HepG2 (cell line): ENCODE data around the gene ZNHIT1. TPM values are rescaled to one million over a fixed set of nuclear protein-coding genes. Genes with fewer than 3 reads are reported as not detected.

Experiments used
- ATAC-seq: fragments of 200-7000 bp; cut with Tn5 transposase; 3 replicates; pipeline ENCODE4 v1.9.1; 2020; ENCODE audit warnings: mild to moderate bottlenecking, moderate library complexity
- BruUV-seq: library from RNA; stranded (reverse); fragments of 400-500 nt; replicated peaks from 2 replicates; lab custom pipeline; 2021; lab: Mats Ljungman, UMichigan
- CTCF ChIA-PET: fragments of 300-600 bp; formaldehyde crosslinking; extraction: SDS; loops from one replicate; lab custom pipeline; 2021; ENCODE audit warnings: low total read pairs, inconsistent platforms, low intra/inter-chr PET ratio; lab: Yijun Ruan, JAX
- POLR2A ChIA-PET: fragments of 350-600 bp; sonication (Branson Sonifier 250); formaldehyde crosslinking; loops from one replicate; lab custom pipeline; 2020; ENCODE audit warnings: antibody characterized with exemption, inconsistent platforms; lab: Yijun Ruan, JAX
- DNase-seq: peaks from one replicate; pipeline ENCODE4 v3.0.0-alpha.2; 2015; ENCODE audit warnings: low spot score
- FAIRE-seq: peaks from 3 replicates; lab custom pipeline; 2011; peaks lifted over from hg19 to GRCh38; lab: Jason Lieb, UNC
- H2AFZ ChIP-seq: one replicate; pipeline ENCODE4 v1.6.1; 2011; ENCODE audit warnings: low read length, inconsistent platforms
- H3K27ac ChIP-seq: fragments of 300-600 bp; 3 replicates; pipeline ENCODE4 v1.8.0; 2011; ENCODE audit warnings: mixed run types, mild to moderate bottlenecking, mixed read lengths, low read length, inconsistent platforms; ENCODE audit not compliant: insufficient read depth; ENCODE audit errors: extremely low read length
- H3K27me3 ChIP-seq, 2 experiments: fragments of 200-600 bp in 1 of 2; 2 replicates in 1 of 2; 3 replicates in 1 of 2; pipeline versions ENCODE4 v1.6.0 to v1.8.0; 2011; ENCODE audit warnings: low read length in 2 of 2, mild to moderate bottlenecking in 2 of 2, moderate library complexity in 2 of 2, inconsistent platforms in 1 of 2; ENCODE audit not compliant: insufficient read depth in 2 of 2, control insufficient read depth in 1 of 2
- H3K36me3 ChIP-seq, 2 experiments: fragments of 200-600 bp in 1 of 2; replicated peaks in 1 of 2; 2 replicates in 1 of 2; 3 replicates in 1 of 2; pipeline versions ENCODE4 v1.5.1 to v1.8.0; 2011; ENCODE audit warnings: low read length in 2 of 2, inconsistent platforms in 1 of 2; ENCODE audit not compliant: insufficient read depth in 2 of 2, control insufficient read depth in 1 of 2
- H3K4me1 ChIP-seq: 2 replicates; pipeline ENCODE4 v1.5.1; 2012; ENCODE audit warnings: low read length, inconsistent platforms; ENCODE audit not compliant: insufficient read depth
- H3K4me2 ChIP-seq: 2 replicates; pipeline ENCODE4 v1.6.0; 2011; ENCODE audit warnings: low read depth, low read length, inconsistent platforms
- H3K4me3 ChIP-seq, 3 experiments: fragments of 200-600 bp in 1 of 3; sonication (generic), shearing (Covaris generic) in 1 of 3; replicated peaks in 1 of 3; 2 replicates each; pipeline ENCODE4 v1.5.1; 2011 to 2016; ENCODE audit warnings: low read length in 3 of 3, inconsistent platforms in 2 of 3, low read depth in 2 of 3, mild to moderate bottlenecking in 2 of 3, control low read depth in 1 of 3, mixed read lengths in 1 of 3; ENCODE audit not compliant: insufficient read depth in 1 of 3
- H3K79me2 ChIP-seq: one replicate; pipeline ENCODE4 v1.6.1; 2011; ENCODE audit warnings: low read length, inconsistent platforms; ENCODE audit not compliant: insufficient read depth
- H3K9ac ChIP-seq: 2 replicates; pipeline ENCODE4 v1.6.0; 2011; ENCODE audit warnings: mild to moderate bottlenecking, low read depth, low read length, inconsistent platforms; ENCODE audit not compliant: insufficient read depth
- H3K9me3 ChIP-seq: 2 replicates; pipeline ENCODE4 v1.5.1; 2012; ENCODE audit warnings: mild to moderate bottlenecking, low read length
- H4K20me1 ChIP-seq: 2 replicates; pipeline ENCODE4 v1.6.0; 2011; ENCODE audit warnings: inconsistent platforms, mild to moderate bottlenecking, low read length, moderate library complexity; ENCODE audit not compliant: insufficient read depth
- ATF3 ChIP-seq: sonication (generic); formaldehyde crosslinking; IDR thresholded peaks from 2 replicates; pipeline ENCODE4 v1.4.0; 2020; ENCODE audit warnings: missing genetic modification reagents
- FIP1L1 ChIP-seq: fragments of 200-400 bp; formaldehyde crosslinking; IDR thresholded peaks from 2 replicates; pipeline ENCODE4 v1.6.1; 2018; ENCODE audit warnings: low read depth, mild to moderate bottlenecking, low read length, moderate library complexity, borderline replicate concordance; ENCODE audit not compliant: insufficient read depth
- GMEB1 ChIP-seq: sonication (generic); formaldehyde crosslinking; IDR thresholded peaks from 2 replicates; pipeline ENCODE4 v1.5.1; 2020; ENCODE audit warnings: missing genetic modification reagents, mild to moderate bottlenecking, borderline replicate concordance
- KAT2B ChIP-seq: fragments of 150-350 bp; IDR thresholded peaks from 2 replicates; pipeline ENCODE4 v1.6.1; 2014; ENCODE audit warnings: low read depth, low read length, borderline replicate concordance
- KDM1A ChIP-seq: IDR thresholded peaks from 2 replicates; pipeline ENCODE4 v1.6.1; 2016; ENCODE audit warnings: missing compliant biosample characterization
- KDM5A ChIP-seq: fragments of 200-600 bp; sonication (generic); IDR thresholded peaks from 2 replicates; pipeline ENCODE4 v1.7.0; 2018; ENCODE audit warnings: antibody characterized with exemption, mild to moderate bottlenecking, low read length, borderline replicate concordance
- MAX ChIP-seq: IDR thresholded peaks from 2 replicates; pipeline ENCODE4 v1.6.1; 2012; ENCODE audit warnings: inconsistent platforms
- MAZ ChIP-seq, 2 experiments: sonication (generic) in 1 of 2; formaldehyde crosslinking in 1 of 2; IDR thresholded peaks; 2 replicates each; pipeline versions ENCODE4 v1.5.0 to v1.6.1; 2012 to 2020; ENCODE audit warnings: low read depth in 2 of 2, mild to moderate bottlenecking in 2 of 2, borderline replicate concordance in 1 of 2, improper control_type of control experiment in 1 of 2, low read length in 1 of 2, missing genetic modification reagents in 1 of 2, moderate library complexity in 1 of 2
- MLX ChIP-seq: IDR thresholded peaks from 2 replicates; pipeline ENCODE4 v1.6.1; 2016
- NFE2 ChIP-seq: sonication (generic); formaldehyde crosslinking; IDR thresholded peaks from 2 replicates; pipeline ENCODE4 v1.4.0; 2020; ENCODE audit warnings: missing genetic modification reagents
- NFKB2 ChIP-seq: sonication (generic); formaldehyde crosslinking; IDR thresholded peaks from 2 replicates; pipeline ENCODE4 v1.4.0; 2020; ENCODE audit warnings: missing genetic modification reagents, borderline replicate concordance
- NKX3-1 ChIP-seq: sonication (generic); formaldehyde crosslinking; IDR thresholded peaks from 2 replicates; pipeline ENCODE4 v1.5.0; 2020; ENCODE audit warnings: missing genetic modification reagents
- POLR2A ChIP-seq, 2 experiments: IDR thresholded peaks; 2 replicates each; pipeline ENCODE4 v1.6.1; 2011; ENCODE audit warnings: low read depth in 2 of 2, low read length in 2 of 2, mild to moderate bottlenecking in 1 of 2, moderate library complexity in 1 of 2; ENCODE audit not compliant: insufficient read depth in 1 of 2
- SMAD1 ChIP-seq: sonication (generic); formaldehyde crosslinking; IDR thresholded peaks from 2 replicates; pipeline ENCODE4 v1.4.0; 2020; ENCODE audit warnings: missing genetic modification reagents, low read depth, mild to moderate bottlenecking, borderline replicate concordance
- THRA ChIP-seq: sonication (generic); formaldehyde crosslinking; IDR thresholded peaks from 2 replicates; pipeline ENCODE4 v1.4.0; 2020; ENCODE audit warnings: missing genetic modification reagents, borderline replicate concordance
- ZBTB7A ChIP-seq: sonication (generic); formaldehyde crosslinking; IDR thresholded peaks from 2 replicates; pipeline ENCODE4 v1.8.0; 2022; ENCODE audit warnings: mild to moderate bottlenecking, missing genetic modification reagents
- ZNF510 ChIP-seq: sonication (generic); formaldehyde crosslinking; IDR thresholded peaks from 2 replicates; pipeline ENCODE4 v1.4.0; 2020; ENCODE audit warnings: low read depth, mild to moderate bottlenecking, missing genetic modification reagents
- ZNF546 ChIP-seq: sonication (generic); formaldehyde crosslinking; conservative IDR thresholded peaks from 2 replicates; pipeline ENCODE4 v1.8.1; 2023; ENCODE audit warnings: mild to moderate bottlenecking, missing genetic modification reagents
- ZNF772 ChIP-seq: sonication (generic); formaldehyde crosslinking; IDR thresholded peaks from 2 replicates; pipeline ENCODE4 v1.5.0; 2020; ENCODE audit warnings: mild to moderate bottlenecking, missing genetic modification reagents
- ZZZ3 ChIP-seq: sonication (generic); formaldehyde crosslinking; IDR thresholded peaks from 2 replicates; pipeline ENCODE4 v1.4.0; 2020; ENCODE audit warnings: missing genetic modification reagents, mild to moderate bottlenecking, borderline replicate concordance
- WGBS: methylation state at CpG from one replicate; pipeline ENCODE4 v1.1.6; 2017; ENCODE audit warnings: low lambda C conversion rate; 5-methylcytosine and 5-hydroxymethylcytosine counted together
- in situ Hi-C: cut with HindIII; loops from 2 replicates; pipeline ENCODE4 v1.10.0; 2017; ENCODE audit warnings: low pct_unique_long_range_greater_than_20kb; ENCODE audit not compliant: extremely low pct_ligation_motif_present
- intact Hi-C: fragments of 100-400 bp; cut with micrococcal nuclease; formaldehyde crosslinking; loops from one replicate; pipeline ENCODE4 v1.10.0; 2022; ENCODE audit not compliant: unreplicated experiment
- polyA plus RNA-seq, 8 experiments: library from polyadenylated mRNA; depleted of rRNA in 3 of 8; stranded (reverse) in 7 of 8; unstranded in 1 of 8; fragments of >200 nt; fragmentation: Illumina TruSeq in 4 of 8; extraction: Trizol in 4 of 8; gene quantifications; 2 replicates each; pipeline versions ENCODE4 v1.2.1 to v1.2.3, GENCODE V29; 2011 to 2016; ENCODE audit warnings: low read depth in 4 of 8, missing spikeins in 1 of 8, mixed read lengths in 1 of 8; ENCODE audit not compliant: insufficient read depth in 1 of 8
- total RNA-seq, 5 experiments: library from RNA; depleted of rRNA; stranded (reverse); fragments of >200 nt; fragmentation: Illumina TruSeq; extraction: Trizol; gene quantifications; 2 replicates each; pipeline ENCODE4 v1.2.3, GENCODE V29; 2016; ENCODE audit warnings: low read depth in 1 of 5

The ZNHIT1 gene
- total and polyA plus RNA-seq, 2 of the 13 experiments (the other 11 are each of a cell fraction or from before 2014, with no cell fraction given), result 32.5 to 64.5 TPM

GRCh38 chr7:101245147-101245668 is 27.2 kb downstream of the ZNHIT1 start:
- intact Hi-C loops, result loop anchor here (2.0 kb wide), 1 partner anchor 102 kb away; no protein-coding TSS in a partner anchor
- ChIA-PET CTCF (interaction anchor here (2.0 to 2.3 kb wide), 2 partner anchors 28 to 101 kb away, joined by 5 to 11 read pairs; partner anchors contain the start of gene PLOD3), POLR2A (interaction anchor here (1.2 to 3.7 kb wide), 6 partner anchors 10 to 370 kb away, joined by 3 to 71 read pairs (median 14); partner anchors contain the start of genes MOGAT3, PLOD3, SRRT and ZNHIT1)
- in situ Hi-C loops, result no loop called here
- Histone ChIP-seq H3K36me3 (peaks cover 10 to 20% of the 10 kb centered on the region in 2 experiments; a peak in 4 of 5 replicates), H2AFZ (no peak overlapping the region), H3K4me3 (peak overlapping the region; percentile 79 to 90 (median 82)), H3K4me2 (peak overlapping the region; percentile 90), H3K79me2 (peaks cover 28% of the 10 kb centered on the region), H3K4me1 (peaks cover 34% of the 10 kb centered on the region), H3K9ac (peak overlapping the region; percentile 83), H3K27me3 (no peaks in the 10 kb centered on the region), H4K20me1 (no peaks in the 10 kb centered on the region), H3K27ac (peak overlapping the region; percentile 76), H3K9me3 (no peaks in the 10 kb centered on the region)
- DNase-seq (no peak), ATAC-seq (no peak), FAIRE-seq (no peak)
- 71% methylated on average over 23 of the region's 32 CpGs for WGBS
- BruUV-seq, result TSS peak; percentile 56
- TF ChIP-seq MAX (no peak), GMEB1 (CRISPR knock-in tag) (peak; percentile 51; the same call in 1 of the 2 replicates), KDM5A (peak; percentile 12; the same call in 1 of the 2 replicates), ZNF510 (CRISPR knock-in tag) (no peak), FIP1L1 (no peak), KAT2B (no peak), NKX3-1 (CRISPR knock-in tag) (0 out of 2 replicates have a peak, but pooled peaks have one; percentile 50), ZZZ3 (CRISPR knock-in tag) (0 out of 2 replicates have a peak, but pooled peaks have one; percentile 60), ATF3 (CRISPR knock-in tag) (no peak), NFE2 (0 out of 2 replicates have a peak, but pooled peaks have one; percentile 7), THRA (CRISPR knock-in tag) (no peak), ZBTB7A (CRISPR knock-in tag) (peak; percentile 66; the same call in 1 of the 2 replicates), MLX (CRISPR knock-in tag) (no peak), SMAD1 (peak; percentile 88; the same call in 1 of the 2 replicates), KDM1A (CRISPR knock-in tag) (no peak), NFKB2 (peak; percentile 63; the same call in 1 of the 2 replicates), MAZ (IDR thresholded peaks at IDR 0.05; ENCODE audit: borderline replicate concordance, low read depth, low read length) (no peak), MAZ (CRISPR knock-in tag; IDR thresholded peaks at IDR 0.05; ENCODE audit: low read depth) (peak; percentile 58; the same call in 1 of the 2 replicates), POLR2A (IDR thresholded peaks at IDR 0.05; ENCODE audit: insufficient read depth in 1 of 2, low read depth in 2 of 2, low read length in 2 of 2) (peak in 1 of 2 experiments; percentile 66; a peak in 3 of 4 replicates), ZNF546 (CRISPR knock-in tag) (no peak), ZNF772 (CRISPR knock-in tag) (peak; percentile 46; the same call in 1 of the 2 replicates)
